Neural progenitor cell (in vitro differentiated cells): ENCODE results near the gene OPALIN. TPM values are rescaled to one million over a fixed set of nuclear protein-coding genes. Genes with fewer than 3 reads are reported as not detected.

Experiments used
- DNase-seq: peaks from one replicate; pipeline ENCODE4 v3.0.0-alpha.2; 2016; ENCODE audit warnings: low spot score
- H2AFZ ChIP-seq: fragments of 200-600 bp; sonication (generic); replicated peaks from 2 replicates; pipeline ENCODE4 v1.6.1; 2016; ENCODE audit warnings: antibody characterized with exemption
- H3F3A ChIP-seq: fragments of 200-600 bp; sonication (generic); 2 replicates; pipeline ENCODE4 v1.6.1; 2016; ENCODE audit warnings: antibody characterized with exemption, low read depth
- H3K27ac ChIP-seq: fragments of 200-600 bp; sonication (generic); 2 replicates; pipeline ENCODE4 v1.5.1; 2016; ENCODE audit warnings: mild to moderate bottlenecking
- H3K27me3 ChIP-seq: fragments of 200-600 bp; sonication (generic); 2 replicates; pipeline ENCODE4 v1.6.1; 2016; ENCODE audit warnings: mild to moderate bottlenecking, moderate library complexity
- H3K36me3 ChIP-seq: fragments of 200-600 bp; sonication (generic); 2 replicates; pipeline ENCODE4 v1.5.1; 2016
- H3K4me1 ChIP-seq: fragments of 200-600 bp; sonication (generic); 2 replicates; pipeline ENCODE4 v1.6.1; 2016; ENCODE audit warnings: mixed run types
- H3K4me2 ChIP-seq: fragments of 200-600 bp; sonication (generic); 2 replicates; pipeline ENCODE4 v1.6.1; 2016
- H3K4me3 ChIP-seq: fragments of 200-600 bp; sonication (generic); 2 replicates; pipeline ENCODE4 v1.5.1; 2016
- H3K79me2 ChIP-seq: fragments of 200-600 bp; sonication (generic); 2 replicates; pipeline ENCODE4 v1.6.1; 2016; ENCODE audit warnings: low read depth
- H3K9ac ChIP-seq: fragments of 200-600 bp; sonication (generic); 2 replicates; pipeline ENCODE4 v1.6.1; 2016
- H3K9me3 ChIP-seq: fragments of 200-600 bp; sonication (generic); 2 replicates; pipeline ENCODE4 v1.5.1; 2016; ENCODE audit warnings: low read depth
- H4K20me1 ChIP-seq: fragments of 200-600 bp; sonication (generic); 2 replicates; pipeline ENCODE4 v1.6.1; 2016; ENCODE audit warnings: low read depth
- H3K27ac Mint-ChIP-seq: 3 replicates; pipeline ENCODE4 v1.8.0; 2021; ENCODE audit warnings: mixed read lengths
- H3K27me3 Mint-ChIP-seq: 2 replicates; pipeline ENCODE4 v1.8.0; 2022; ENCODE audit warnings: low read depth, mild to moderate bottlenecking, inconsistent platforms, moderate library complexity, mixed read lengths; ENCODE audit not compliant: insufficient read depth
- H3K36me3 Mint-ChIP-seq: 3 replicates; pipeline ENCODE4 v1.8.0; 2021; ENCODE audit warnings: mixed read lengths
- H3K4me1 Mint-ChIP-seq: 3 replicates; pipeline ENCODE4 v1.8.0; 2021; ENCODE audit warnings: mixed read lengths
- H3K4me3 Mint-ChIP-seq: 3 replicates; pipeline ENCODE4 v1.8.0; 2021; ENCODE audit warnings: mild to moderate bottlenecking, moderate library complexity, mixed read lengths
- H3K9me3 Mint-ChIP-seq: 3 replicates; pipeline ENCODE4 v1.8.0; 2020; ENCODE audit warnings: mixed read lengths
- CTCF ChIP-seq: fragments of 200-600 bp; sonication (generic); IDR thresholded peaks from 2 replicates; pipeline ENCODE4 v1.5.1; 2017; ENCODE audit warnings: antibody characterized with exemption, mild to moderate bottlenecking
- EZH2 ChIP-seq: fragments of 200-600 bp; sonication (generic); IDR thresholded peaks from 2 replicates; pipeline ENCODE4 v1.6.1; 2017; ENCODE audit warnings: antibody characterized with exemption, mild to moderate bottlenecking, moderate library complexity
- EZH2phosphoT487 ChIP-seq: fragments of 200-600 bp; sonication (generic); IDR thresholded peaks from 2 replicates; pipeline ENCODE4 v1.6.1; 2017; ENCODE audit warnings: antibody characterized with exemption
- total RNA-seq: library from RNA; depleted of rRNA; stranded (reverse); fragments of >200 nt; gene quantifications from 2 replicates; pipeline ENCODE4 v1.2.3, GENCODE V29; 2015; ENCODE audit warnings: low replicate concordance

OPALIN gene
- total RNA-seq, 1 donor from 2014 or later, result not detected

- H3K79me2 ChIP-seq, result no peaks in the 10 kb centered on the region
- Mint-ChIP-seq H3K9me3 (no peaks in the 10 kb centered on the region), H3K4me1 (peaks cover 14% of the 10 kb centered on the region), H3K27me3 (peaks cover 9% of the 10 kb centered on the region), H3K36me3 (peaks cover 4% of the 10 kb centered on the region), H3K4me3 (no peak overlapping the region), H3K27ac (no peak overlapping the region)
- H2AFZ ChIP-seq, result no peak overlapping the region
- H3K4me3 ChIP-seq, result no peak overlapping the region
- peak; percentile 69 for DNase-seq
- no peaks in the 10 kb centered on the region for H3K9me3 ChIP-seq
- H3K4me1 ChIP-seq, result peaks cover 2% of the 10 kb centered on the region
- no peak overlapping the region for H3K9ac ChIP-seq
- H3K4me2 ChIP-seq, result no peak overlapping the region
- no peaks in the 10 kb centered on the region for H4K20me1 ChIP-seq
- H3K27me3 ChIP-seq, result peaks cover 10% of the 10 kb centered on the region
- no peaks in the 10 kb centered on the region for H3K36me3 ChIP-seq
- peaks cover 1% of the 10 kb centered on the region for H3F3A ChIP-seq
- peak; percentile 85 for TF ChIP-seq CTCF
- no peak for TF ChIP-seq EZH2
- no peak for TF ChIP-seq EZH2phosphoT487
- no peak overlapping the region for H3K27ac ChIP-seq
Observed at GRCh38 chr10:96370584-96371157, 11.9 kb upstream of the OPALIN start.

GRCh38 chr10:96369890-96370583, 11.2 kb upstream of the OPALIN start:
- peaks cover 8% of the 10 kb centered on the region for H3F3A ChIP-seq
- no peaks in the 10 kb centered on the region for H3K36me3 ChIP-seq
- H3K4me1 ChIP-seq, result peaks cover 8% of the 10 kb centered on the region
- Mint-ChIP-seq H3K27me3 (peaks cover 9% of the 10 kb centered on the region), H3K27ac (no peak overlapping the region), H3K4me1 (peaks cover 10% of the 10 kb centered on the region), H3K4me3 (no peak overlapping the region), H3K36me3 (peaks cover 4% of the 10 kb centered on the region), H3K9me3 (no peaks in the 10 kb centered on the region)
- H3K27me3 ChIP-seq, result peaks cover 10% of the 10 kb centered on the region
- no peak for DNase-seq
- no peak overlapping the region for H2AFZ ChIP-seq
- H3K9me3 ChIP-seq, result no peaks in the 10 kb centered on the region
- H3K4me3 ChIP-seq, result no peak overlapping the region
- no peak overlapping the region for H3K4me2 ChIP-seq
- TF ChIP-seq CTCF, result no peak
- no peak for TF ChIP-seq EZH2
- TF ChIP-seq EZH2phosphoT487, result no peak
- no peaks in the 10 kb centered on the region for H3K79me2 ChIP-seq
- H3K27ac ChIP-seq, result no peak overlapping the region
- H4K20me1 ChIP-seq, result no peaks in the 10 kb centered on the region
- H3K9ac ChIP-seq, result no peak overlapping the region

GRCh38 chr10:96368971-96369370, 10.2 kb upstream of the OPALIN start:
- H3K36me3 ChIP-seq, result no peaks in the 10 kb centered on the region
- no peak for DNase-seq

More at GRCh38 chr10:96368971-96369370, 10.2 kb upstream of the OPALIN start:
- Histone ChIP-seq H4K20me1 (no peaks in the 10 kb centered on the region), H3K9ac (no peak overlapping the region), H3K4me1 (peaks cover 12% of the 10 kb centered on the region), H3F3A (peaks cover 11% of the 10 kb centered on the region), H3K4me3 (no peak overlapping the region), H3K27ac (no peak overlapping the region), H3K79me2 (no peaks in the 10 kb centered on the region), H3K27me3 (peaks cover 3% of the 10 kb centered on the region), H3K4me2 (no peak overlapping the region), H3K9me3 (no peaks in the 10 kb centered on the region), H2AFZ (no peak overlapping the region)
- H3K4me1 Mint-ChIP-seq, result peaks cover 6% of the 10 kb centered on the region
- H3K9me3 Mint-ChIP-seq, result no peaks in the 10 kb centered on the region
- H3K4me3 Mint-ChIP-seq, result no peak overlapping the region
- H3K27me3 Mint-ChIP-seq, result peaks cover 7% of the 10 kb centered on the region
- H3K27ac Mint-ChIP-seq, result no peak overlapping the region
- TF ChIP-seq EZH2phosphoT487 (no peak), CTCF (no peak), EZH2 (no peak)
- peaks cover 4% of the 10 kb centered on the region for H3K36me3 Mint-ChIP-seq
